Posterior vena cava (tissue), 2 donors: ENCODE measurements around the gene FOXJ1. TPM values are rescaled to one million over a fixed set of nuclear protein-coding genes. Genes with fewer than 3 reads are reported as not detected.

Experiments
- DNase-seq: peaks from one replicate; pipeline ENCODE4 v3.0.0-alpha.2; 2020; ENCODE audit warnings: low spot score
- intact Hi-C, 2 donors: fragments of 100-400 bp; cut with DNase I; formaldehyde crosslinking; loops; one replicate each; pipeline versions ENCODE4 v1.14.1 to v1.14.2; 2022 to 2023
- total RNA-seq, 2 donors: library from RNA; stranded (reverse); fragmentation: NEBNext Ultra II Directional; extraction: Animal tissue kit (Norgen Biotek cat#: 25700); gene quantifications; one replicate each; pipeline ENCODE4 v1.2.1, GENCODE V29; 2021
- donor health status: DM: yes; HTN: yes; CAD: no.
- donor health status: DM: yes; HTN: yes; CAD: no.

FOXJ1 gene
- total RNA-seq, 2 donors from 2014 or later: not detected

GRCh38 chr17:76132574-76133338 lies 8.3 kb downstream of the FOXJ1 start:
- intact Hi-C loops: loop anchor here in 1 of 2 donors (5.0 kb wide), 1 partner anchor 45 kb away; no protein-coding TSS in a partner anchor
- DNase-seq: no peak

GRCh38 chr17:76131692-76132573 lies 9.1 kb downstream of the FOXJ1 start:
- intact Hi-C loops: loop anchor here in 1 of 2 donors (5.0 kb wide), 1 partner anchor 45 kb away; no protein-coding TSS in a partner anchor

GRCh38 chr17:76131051-76131691 lies 9.9 kb downstream of the FOXJ1 start:
- no peak for DNase-seq
- intact Hi-C loops: loop anchor here in 1 of 2 donors (5.0 kb wide), 1 partner anchor 46 kb away; no protein-coding TSS in a partner anchor

More at GRCh38 chr17:76131692-76132573, 9.1 kb downstream of the FOXJ1 start:
- DNase-seq: no peak

- DNase-seq: no peak
- intact Hi-C loops: loop anchor here in 1 of 2 donors (5.0 kb wide), 1 partner anchor 47 kb away; no protein-coding TSS in a partner anchor
Observed at GRCh38 chr17:76130473-76130872, 10.6 kb downstream of the FOXJ1 start.

- no peak for DNase-seq
- intact Hi-C loops: loop anchor here in 1 of 2 donors (10.0 kb wide), 1 partner anchor 269 kb away; no protein-coding TSS in a partner anchor
Observed at GRCh38 chr17:76125922-76126321, 15.1 kb downstream of the FOXJ1 start.

GRCh38 chr17:76125391-76125675 lies 15.7 kb downstream of the FOXJ1 start:
- DNase-seq: no peak
- intact Hi-C loops: loop anchor here in 1 of 2 donors (10.0 kb wide), 1 partner anchor 269 kb away; no protein-coding TSS in a partner anchor

GRCh38 chr17:76124582-76125390 lies 16.3 kb downstream of the FOXJ1 start:
- no peak for DNase-seq
- intact Hi-C loops: loop anchor here in 1 of 2 donors (10.0 kb wide), 1 partner anchor 270 kb away; no protein-coding TSS in a partner anchor

GRCh38 chr17:76123749-76124581 lies 17.1 kb downstream of the FOXJ1 start:
- intact Hi-C loops: loop anchor here in 1 of 2 donors (10.0 kb wide), 1 partner anchor 271 kb away; no protein-coding TSS in a partner anchor
- DNase-seq: peak; percentile 43

- no peak for DNase-seq
- intact Hi-C loops: loop anchor here in 1 of 2 donors (10.0 kb wide), 1 partner anchor 272 kb away; no protein-coding TSS in a partner anchor
Observed at GRCh38 chr17:76123191-76123499, 17.9 kb downstream of the FOXJ1 start.

- intact Hi-C loops: loop anchor here in 1 of 2 donors (10.0 kb wide), 1 partner anchor 272 kb away; no protein-coding TSS in a partner anchor
- DNase-seq: peak; percentile 24
Observed at GRCh38 chr17:76122431-76123190, 18.4 kb downstream of the FOXJ1 start.

- intact Hi-C loops: loop anchor here (1.0 to 10.0 kb wide), 3 partner anchors 157 to 273 kb away; no protein-coding TSS in a partner anchor
- DNase-seq: no peak
Observed at GRCh38 chr17:76121932-76122430, 19.1 kb downstream of the FOXJ1 start.

GRCh38 chr17:76120658-76121008 lies 20.4 kb downstream of the FOXJ1 start:
- intact Hi-C loops: loop anchor here (1.0 to 10.0 kb wide), 3 partner anchors 158 to 274 kb away; no protein-coding TSS in a partner anchor
- DNase-seq: no peak

- intact Hi-C loops: loop anchor here in 1 of 2 donors (2.0 to 10.0 kb wide), 2 partner anchors 159 to 275 kb away; no protein-coding TSS in a partner anchor
- peak; percentile 72 for DNase-seq
Observed at GRCh38 chr17:76119409-76120371, 21.4 kb downstream of the FOXJ1 start.

- intact Hi-C loops: no loop called here
- peak; percentile 29 for DNase-seq
Observed at GRCh38 chr17:76115138-76115754, 25.8 kb downstream of the FOXJ1 start.

- intact Hi-C loops: no loop called here
- DNase-seq: no peak
Observed at GRCh38 chr17:76111956-76112355, 29.1 kb downstream of the FOXJ1 start.
